Urothelium cell line (cell line): ENCODE measurements around the gene GOLPH3L.
"Not testable (repeated sequence)": the region's sequence is repeated elsewhere in the genome, so short reads cannot be mapped to it uniquely, and the experiment has no call there.

ENCODE experiments used
- DNase-seq: peaks from one replicate; pipeline ENCODE4 v3.0.0; 2011; ENCODE audit warnings: low spot score, mixed read lengths
- FAIRE-seq: peaks from 2 replicates; lab custom pipeline; 2011; peaks lifted over from hg19 to GRCh38; lab: Jason Lieb, UNC

The GOLPH3L gene

GRCh38 chr1:150619576-150620509 lies 77.1 kb downstream of the GOLPH3L start:
- FAIRE-seq (no peak), DNase-seq (no peak)

GRCh38 chr1:150615346-150616201 lies 81.4 kb downstream of the GOLPH3L start:
- DNase-seq (no peak), FAIRE-seq (no peak)

GRCh38 chr1:150613061-150613920 lies 83.7 kb downstream of the GOLPH3L start:
- FAIRE-seq (no peak), DNase-seq (peak; percentile 57)

- DNase-seq: no peak
- no peak for FAIRE-seq
Measured at GRCh38 chr1:150612014-150612345, 85.0 kb downstream of the GOLPH3L start.

- FAIRE-seq (no peak), DNase-seq (no peak)
Measured at GRCh38 chr1:150610576-150610975, 86.4 kb downstream of the GOLPH3L start.

GRCh38 chr1:150609732-150610131 lies 87.2 kb downstream of the GOLPH3L start:
- no peak for FAIRE-seq
- no peak for DNase-seq

- DNase-seq (no peak), FAIRE-seq (no peak)
Measured at GRCh38 chr1:150606463-150607142, 90.4 kb downstream of the GOLPH3L start.

GRCh38 chr1:150605451-150605731 lies 91.6 kb downstream of the GOLPH3L start:
- DNase-seq, FAIRE-seq: not testable (repeated sequence)

GRCh38 chr1:150604226-150604588 lies 92.7 kb downstream of the GOLPH3L start:
- no peak for DNase-seq
- no peak for FAIRE-seq

GRCh38 chr1:150603711-150604110 lies 93.2 kb downstream of the GOLPH3L start:
- DNase-seq (no peak), FAIRE-seq (no peak)

GRCh38 chr1:150602372-150602771 lies 94.6 kb downstream of the GOLPH3L start:
- not testable (repeated sequence) for FAIRE-seq

GRCh38 chr1:150601540-150601939 lies 95.4 kb downstream of the GOLPH3L start:
- DNase-seq (no peak), FAIRE-seq (no peak)

More at GRCh38 chr1:150602372-150602771, 94.6 kb downstream of the GOLPH3L start:
- not testable (repeated sequence) for DNase-seq

- DNase-seq, FAIRE-seq: not testable (repeated sequence)
Measured at GRCh38 chr1:150598346-150598745, 98.6 kb downstream of the GOLPH3L start.

- FAIRE-seq (no peak), DNase-seq (no peak)
Measured at GRCh38 chr1:150596976-150597375, 100.0 kb downstream of the GOLPH3L start.
